Transverse colon (tissue), 4 donors: ENCODE data around the gene GGT5. TPM values are rescaled to one million over a fixed set of nuclear protein-coding genes. Genes with fewer than 3 reads are reported as not detected.
"Not testable (repeated sequence)": the region's sequence is repeated elsewhere in the genome, so short reads cannot be mapped to it uniquely, and the experiment has no call there.

Source experiments
- DNase-seq: peaks from one replicate; pipeline ENCODE4 v3.0.0-alpha.2; 2019
- H3K27ac ChIP-seq, 4 donors: fragments of 200-600 bp; sonication (generic); 2 replicates each; pipeline ENCODE4 v1.5.1; 2016 to 2018; ENCODE audit warnings: inconsistent platforms in 4 of 4
- H3K27me3 ChIP-seq: fragments of 200-600 bp; sonication (generic); 2 replicates; pipeline ENCODE4 v1.5.1; 2017; ENCODE audit warnings: inconsistent platforms
- H3K36me3 ChIP-seq, 4 donors: fragments of 200-600 bp; sonication (generic); 2 replicates each; pipeline ENCODE4 v1.5.1; 2017 to 2019; ENCODE audit warnings: inconsistent platforms in 4 of 4
- H3K4me1 ChIP-seq, 4 donors: fragments of 200-600 bp; sonication (generic); 2 replicates each; pipeline ENCODE4 v1.5.1; 2017 to 2020; ENCODE audit warnings: inconsistent platforms in 4 of 4
- H3K4me3 ChIP-seq, 4 donors: fragments of 200-600 bp; sonication (generic); 1 replicate in 1 of 4; 2 replicates in 3 of 4; pipeline versions ENCODE4 v1.5.1 to v1.6.1; 2017 to 2019; ENCODE audit warnings: inconsistent platforms in 4 of 4
- H3K9me3 ChIP-seq, 2 donors: fragments of 200-600 bp; sonication (generic); 2 replicates each; pipeline ENCODE4 v1.5.1; 2017 to 2019; ENCODE audit warnings: inconsistent platforms in 2 of 2
- EP300 ChIP-seq: sonication (generic); formaldehyde crosslinking; IDR thresholded peaks from one replicate; pipeline ENCODE4 v1.6.1; 2017; ENCODE audit warnings: antibody characterized with exemption, low read depth
- POLR2A ChIP-seq: fragments of 450-650 bp; IDR thresholded peaks from one replicate; pipeline ENCODE4 v1.6.1; 2016; ENCODE audit warnings: antibody characterized with exemption, mild to moderate bottlenecking, moderate library complexity
- POLR2AphosphoS5 ChIP-seq, 3 donors: sonication (generic); formaldehyde crosslinking; IDR thresholded peaks; one replicate each; pipeline ENCODE4 v1.6.1; 2016; ENCODE audit warnings: antibody characterized with exemption in 3 of 3
- WGBS, 2 donors: methylation state at CpG; one replicate each; pipeline ENCODE4 v1.1.5; 2018; ENCODE audit warnings: low coverage in 1 of 2; 5-methylcytosine and 5-hydroxymethylcytosine counted together
- in situ Hi-C, 4 donors: fragments of 200-750 bp; cut with MboI; loops; one replicate each; pipeline versions ENCODE4 v1.15.0 to v1.15.1; 2017; ENCODE audit warnings: low sequenced_read_pairs in 3 of 4, low pct_ligation_motif_present in 1 of 4, low pct_unique_long_range_greater_than_20kb in 1 of 4
- intact Hi-C: fragments of 100-400 bp; cut with DNase I; formaldehyde crosslinking; loops from one replicate; pipeline ENCODE4 v1.15.1; 2023; ENCODE audit warnings: low total_unique reads
- total RNA-seq, 4 donors: library from RNA; depleted of rRNA; stranded (reverse); fragments of >200 nt; gene quantifications; one replicate each; pipeline ENCODE4 v1.1.0, GENCODE V29; 2016
- TF ChIP-seq, protein P1 (sequence below), 5 experiments: fragments of 200-600 bp in 3 of 5; fragments of 450-650 bp in 2 of 5; sonication (generic) in 3 of 5; IDR thresholded peaks; 1 replicate in 2 of 5; 2 replicates in 3 of 5; pipeline ENCODE4 v1.5.1; 2016 to 2017; ENCODE audit warnings: antibody characterized with exemption in 5 of 5, inconsistent platforms in 3 of 5, mild to moderate bottlenecking in 2 of 5, moderate library complexity in 1 of 5

Gene GGT5
- total RNA-seq, 4 donors from 2014 or later = 4.1 to 15.4 (median 9.1) TPM

GRCh38 chr22:24219750-24220149, 25.1 kb downstream of the GGT5 start:
- Histone ChIP-seq H3K9me3 (peaks cover 0 to 5% of the 10 kb centered on the region in 2 donors), H3K36me3 (no peaks in the 10 kb centered on the region), H3K4me1 (no peaks in the 10 kb centered on the region), H3K27me3 (no peaks in the 10 kb centered on the region), H3K27ac (no peak overlapping the region), H3K4me3 (no peak overlapping the region)
- intact Hi-C loops = no loop called here
- TF ChIP-seq POLR2AphosphoS5 (IDR thresholded peaks at IDR 0.05) (no peak), EP300 (no peak), POLR2A (no peak)
- TF ChIP-seq, protein P1, sequence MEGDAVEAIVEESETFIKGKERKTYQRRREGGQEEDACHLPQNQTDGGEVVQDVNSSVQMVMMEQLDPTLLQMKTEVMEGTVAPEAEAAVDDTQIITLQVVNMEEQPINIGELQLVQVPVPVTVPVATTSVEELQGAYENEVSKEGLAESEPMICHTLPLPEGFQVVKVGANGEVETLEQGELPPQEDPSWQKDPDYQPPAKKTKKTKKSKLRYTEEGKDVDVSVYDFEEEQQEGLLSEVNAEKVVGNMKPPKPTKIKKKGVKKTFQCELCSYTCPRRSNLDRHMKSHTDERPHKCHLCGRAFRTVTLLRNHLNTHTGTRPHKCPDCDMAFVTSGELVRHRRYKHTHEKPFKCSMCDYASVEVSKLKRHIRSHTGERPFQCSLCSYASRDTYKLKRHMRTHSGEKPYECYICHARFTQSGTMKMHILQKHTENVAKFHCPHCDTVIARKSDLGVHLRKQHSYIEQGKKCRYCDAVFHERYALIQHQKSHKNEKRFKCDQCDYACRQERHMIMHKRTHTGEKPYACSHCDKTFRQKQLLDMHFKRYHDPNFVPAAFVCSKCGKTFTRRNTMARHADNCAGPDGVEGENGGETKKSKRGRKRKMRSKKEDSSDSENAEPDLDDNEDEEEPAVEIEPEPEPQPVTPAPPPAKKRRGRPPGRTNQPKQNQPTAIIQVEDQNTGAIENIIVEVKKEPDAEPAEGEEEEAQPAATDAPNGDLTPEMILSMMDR (IDR thresholded peaks at IDR 0.05) = no peak
- WGBS, 2 donors = 91% methylated on average over 7 of the region's 9 CpGs; no CpG with 5 or more reads in 1 of the 2 donors
- DNase-seq = no peak
- in situ Hi-C loops = no loop called here

DNA sequence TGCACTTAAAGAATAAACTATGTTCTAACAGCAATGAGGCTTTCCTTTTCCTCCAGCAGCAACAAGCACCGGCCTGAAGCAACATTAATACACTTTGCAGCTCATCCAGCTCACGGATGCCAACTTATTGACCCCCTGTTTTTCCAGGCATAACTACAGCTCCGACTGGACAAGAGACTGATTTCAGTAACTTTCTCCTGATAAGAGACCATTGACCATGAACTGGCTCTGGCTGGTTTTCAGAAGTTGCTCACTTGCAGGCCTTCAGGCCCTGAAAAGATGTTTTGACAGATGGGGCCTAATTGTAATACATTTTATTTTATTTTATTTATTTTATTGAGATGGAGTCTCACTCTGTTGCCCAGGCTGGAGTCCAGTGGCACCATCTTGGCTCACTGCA, 27.5 kb downstream of the GGT5 start:
- intact Hi-C loops = no loop called here

GRCh38 chr22:24216541-24217209, 28.2 kb downstream of the GGT5 start:
- H3K36me3 ChIP-seq = no peaks in the 10 kb centered on the region
- H3K27me3 ChIP-seq = no peaks in the 10 kb centered on the region
- WGBS, 2 donors = 88 to 93% methylated on average over 3 to 12 of the region's 12 CpGs
- no peak overlapping the region for H3K4me3 ChIP-seq
- DNase-seq = no peak
- no peaks in the 10 kb centered on the region for H3K9me3 ChIP-seq
- TF ChIP-seq POLR2A (no peak), POLR2AphosphoS5 (IDR thresholded peaks at IDR 0.05) (no peak), EP300 (no peak)
- TF ChIP-seq, protein P1 (IDR thresholded peaks at IDR 0.05) = no peak
- in situ Hi-C loops = no loop called here
- no peaks in the 10 kb centered on the region for H3K4me1 ChIP-seq
- intact Hi-C loops = no loop called here
- no peak overlapping the region for H3K27ac ChIP-seq

More for the DNA sequence above, 27.5 kb downstream of the GGT5 start:
- no peaks in the 10 kb centered on the region for H3K36me3 ChIP-seq
- no peaks in the 10 kb centered on the region for H3K9me3 ChIP-seq
- no peak overlapping the region for H3K27ac ChIP-seq
- in situ Hi-C loops = no loop called here
- no peak for TF ChIP-seq EP300
- TF ChIP-seq POLR2A = no peak
- TF ChIP-seq POLR2AphosphoS5 (IDR thresholded peaks at IDR 0.05) = no peak
- TF ChIP-seq, protein P1 (IDR thresholded peaks at IDR 0.05) = no peak
- 78 to 88% methylated on average over 2 to 3 of the region's 3 CpGs for whole genome bisulfite sequencing, 2 donors
- no peak overlapping the region for H3K4me3 ChIP-seq
- H3K4me1 ChIP-seq = no peaks in the 10 kb centered on the region
- DNase-seq = no peak
- no peaks in the 10 kb centered on the region for H3K27me3 ChIP-seq

GRCh38 chr22:24214467-24215285, 30.2 kb downstream of the GGT5 start:
- 82 to 83% methylated on average over 1 to 12 of the region's 12 CpGs for WGBS, 2 donors
- no peaks in the 10 kb centered on the region for H3K9me3 ChIP-seq
- in situ Hi-C loops = no loop called here
- no peak for DNase-seq
- no peak overlapping the region for H3K4me3 ChIP-seq
- no peak for TF ChIP-seq POLR2AphosphoS5 (IDR thresholded peaks at IDR 0.05)
- TF ChIP-seq POLR2A = no peak
- no peaks in the 10 kb centered on the region for H3K36me3 ChIP-seq
- no peaks in the 10 kb centered on the region for H3K4me1 ChIP-seq
- H3K27ac ChIP-seq = no peak overlapping the region
- no peaks in the 10 kb centered on the region for H3K27me3 ChIP-seq
- intact Hi-C loops = no loop called here

DNA sequence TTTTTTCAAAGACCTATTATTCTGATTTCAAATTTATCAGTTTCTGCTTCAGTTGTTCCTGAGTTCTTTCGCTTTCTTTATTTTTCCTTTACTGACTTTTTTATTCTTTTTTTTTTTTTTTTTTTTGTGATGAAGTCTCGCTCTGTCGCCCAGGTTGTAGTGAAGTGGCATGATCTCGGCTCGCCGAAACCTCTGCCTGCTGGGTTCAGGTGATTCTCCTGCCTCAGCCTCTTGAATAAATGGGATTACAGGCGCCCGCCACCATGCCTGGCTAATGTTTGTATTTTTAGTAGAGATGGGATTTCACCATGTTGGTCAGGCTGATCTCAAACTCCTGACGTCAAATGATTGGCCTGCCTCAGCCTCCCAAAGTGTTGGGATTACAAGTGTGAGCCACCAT, 31.8 kb downstream of the GGT5 start:
- H3K27ac ChIP-seq, in situ Hi-C loops, H3K4me3 ChIP-seq, H3K27me3 ChIP-seq, DNase-seq, H3K36me3 ChIP-seq, intact Hi-C loops, H3K9me3 ChIP-seq: not testable (repeated sequence)
- 82 to 96% methylated on average over 5 to 9 of the region's 9 CpGs for WGBS, 2 donors
- peaks cover 0 to 10% (median 5%) of the 10 kb centered on the region in 4 donors for H3K4me1 ChIP-seq

GRCh38 chr22:24211716-24212115, 33.2 kb downstream of the GGT5 start:
- H3K36me3 ChIP-seq, H3K27ac ChIP-seq, H3K9me3 ChIP-seq, intact Hi-C loops, DNase-seq, H3K4me3 ChIP-seq, in situ Hi-C loops, H3K27me3 ChIP-seq: not testable (repeated sequence)
- WGBS, 2 donors = 78 to 86% methylated on average over 4 to 5 of the region's 6 CpGs
- peaks cover 0 to 24% (median 15%) of the 10 kb centered on the region in 4 donors for H3K4me1 ChIP-seq

- DNase-seq, H3K9me3 ChIP-seq, H3K27me3 ChIP-seq, H3K4me3 ChIP-seq, H3K27ac ChIP-seq, in situ Hi-C loops, intact Hi-C loops, H3K36me3 ChIP-seq: not testable (repeated sequence)
- peaks cover 0 to 25% (median 15%) of the 10 kb centered on the region in 4 donors for H3K4me1 ChIP-seq
- 88 to 95% methylated on average over 6 to 11 of the region's 11 CpGs for WGBS, 2 donors
Measured at GRCh38 chr22:24210409-24210808, 34.5 kb downstream of the GGT5 start.
